NB4 (cell line): ENCODE measurements around the gene GFAP.

Experiments used
- CTCF ChIP-seq: IDR thresholded peaks from one replicate; pipeline ENCODE4 v1.5.1; 2012; ENCODE audit warnings: low read depth, low read length
- MAX ChIP-seq: IDR thresholded peaks from 2 replicates; pipeline ENCODE4 v1.6.1; 2011; ENCODE audit warnings: low read depth, low read length
- MYC ChIP-seq: IDR thresholded peaks from 2 replicates; pipeline ENCODE4 v1.6.1; 2011; ENCODE audit warnings: low read depth, low read length
- POLR2A ChIP-seq: IDR thresholded peaks from 2 replicates; pipeline ENCODE4 v1.6.1; 2011; ENCODE audit warnings: mild to moderate bottlenecking; ENCODE audit not compliant: insufficient read length; ENCODE audit errors: extremely low read depth

- TF ChIP-seq POLR2A (no peak), CTCF (no peak), MAX (no peak), MYC (no peak)
Observed at GRCh38 chr17:44877121-44877520, 38.2 kb downstream of the GFAP start.
